NCI-H748 (cell line): ENCODE results near the gene CAPN9.
"Not testable (repeated sequence)": the region's sequence is repeated elsewhere in the genome, so short reads cannot be mapped to it uniquely, and the experiment has no call there.

ENCODE experiments used
- DNase-seq: peaks from one replicate; lab custom pipeline; 2025; ENCODE audit not compliant: unreplicated experiment; lab: John Stamatoyannopoulos, UW

Gene CAPN9

GRCh38 chr1:230709619-230710542 is 37.3 kb upstream of the CAPN9 start:
- DNase-seq, result no peak

- no peak for DNase-seq
Observed at GRCh38 chr1:230710543-230710904, 36.7 kb upstream of the CAPN9 start.

- no peak for DNase-seq
Observed at GRCh38 chr1:230711245-230711644, 35.9 kb upstream of the CAPN9 start.

GRCh38 chr1:230712470-230712942 is 34.7 kb upstream of the CAPN9 start:
- DNase-seq, result no peak

GRCh38 chr1:230713138-230713537 is 34.0 kb upstream of the CAPN9 start:
- no peak for DNase-seq

- DNase-seq, result no peak
Observed at GRCh38 chr1:230713547-230713914, 33.7 kb upstream of the CAPN9 start.

GRCh38 chr1:230713915-230714764 is 33.0 kb upstream of the CAPN9 start, which contains the start of gene AGT:
Gene AGT, minus strand, starts transcription at chr1:230714122. Its CDS starts 3,299 bp downstream, at chr1:230710823.
- DNase-seq, result no peak

- DNase-seq, result no peak
Observed at GRCh38 chr1:230715510-230715909, 31.7 kb upstream of the CAPN9 start.

GRCh38 chr1:230716453-230716852 is 30.7 kb upstream of the CAPN9 start:
- not testable (repeated sequence) for DNase-seq

- no peak for DNase-seq
Observed at GRCh38 chr1:230717251-230717650, 29.9 kb upstream of the CAPN9 start.

GRCh38 chr1:230721849-230722522 is 25.2 kb upstream of the CAPN9 start:
- not testable (repeated sequence) for DNase-seq

- no peak for DNase-seq
Observed at GRCh38 chr1:230725256-230726012, 21.8 kb upstream of the CAPN9 start.

GRCh38 chr1:230728710-230729392 is 18.3 kb upstream of the CAPN9 start:
- DNase-seq, result no peak

- peak; percentile 36 for DNase-seq
Observed at GRCh38 chr1:230730977-230731376, 16.2 kb upstream of the CAPN9 start.

GRCh38 chr1:230735447-230735846 is 11.7 kb upstream of the CAPN9 start:
- DNase-seq, result no peak

- DNase-seq, result no peak
Observed at GRCh38 chr1:230737622-230738262, 9.4 kb upstream of the CAPN9 start.

- DNase-seq, result no peak
Observed at GRCh38 chr1:230739564-230740290, 7.5 kb upstream of the CAPN9 start.

- no peak for DNase-seq
Observed at GRCh38 chr1:230743899-230744298, 3.3 kb upstream of the CAPN9 start.

GRCh38 chr1:230744382-230744781 is 2.8 kb upstream of the CAPN9 start:
- DNase-seq, result no peak
